GM23338 (cell line): ENCODE data around the gene DDIAS. TPM values are rescaled to one million over a fixed set of nuclear protein-coding genes. Genes with fewer than 3 reads are reported as not detected.

ENCODE experiments used
- ATAC-seq: fragments of 200-7000 bp; cut with Tn5 transposase; 3 replicates; pipeline ENCODE4 v1.9.1; 2020
- DNase-seq: peaks from one replicate; pipeline ENCODE4 v3.0.0-alpha.2; 2015; ENCODE audit warnings: low spot score
- H2AFZ ChIP-seq: fragments of 200-600 bp; sonication (generic); 2 replicates; pipeline ENCODE4 v1.8.0; 2016; ENCODE audit warnings: antibody characterized with exemption, mild to moderate bottlenecking, moderate library complexity
- H3F3A ChIP-seq: fragments of 200-600 bp; sonication (generic); replicated peaks from 2 replicates; pipeline ENCODE4 v1.8.0; 2017; ENCODE audit warnings: antibody characterized with exemption, mixed run types, low read depth
- H3K27ac ChIP-seq: fragments of 200-600 bp; sonication (generic); 2 replicates; pipeline ENCODE4 v1.6.1; 2016; ENCODE audit warnings: low read depth
- H3K27me3 ChIP-seq: fragments of 200-600 bp; sonication (generic); 2 replicates; pipeline ENCODE4 v1.8.0; 2016; ENCODE audit warnings: mild to moderate bottlenecking, mixed run types, moderate library complexity; ENCODE audit not compliant: insufficient read depth
- H3K36me3 ChIP-seq: fragments of 200-600 bp; sonication (generic); 2 replicates; pipeline ENCODE4 v1.8.0; 2016; ENCODE audit warnings: mild to moderate bottlenecking; ENCODE audit not compliant: insufficient read depth
- H3K4me1 ChIP-seq: fragments of 200-600 bp; sonication (generic); 2 replicates; pipeline ENCODE4 v1.8.0; 2016; ENCODE audit warnings: mild to moderate bottlenecking, moderate library complexity; ENCODE audit not compliant: insufficient read depth
- H3K4me2 ChIP-seq: fragments of 200-600 bp; sonication (generic); 2 replicates; pipeline ENCODE4 v1.7.1; 2017; ENCODE audit warnings: mixed run types
- H3K4me3 ChIP-seq: fragments of 200-600 bp; sonication (generic); 2 replicates; pipeline ENCODE4 v1.6.1; 2016; ENCODE audit warnings: mixed run types
- H3K79me2 ChIP-seq: fragments of 200-600 bp; sonication (generic); replicated peaks from 2 replicates; pipeline ENCODE4 v1.8.0; 2017; ENCODE audit warnings: mild to moderate bottlenecking; ENCODE audit not compliant: insufficient read depth
- H3K9me2 ChIP-seq: fragments of 200-600 bp; sonication (generic); 2 replicates; pipeline ENCODE4 v1.8.0; 2017; ENCODE audit not compliant: insufficient read depth
- H4K20me1 ChIP-seq: fragments of 200-600 bp; sonication (generic); replicated peaks from 2 replicates; pipeline ENCODE4 v1.8.0; 2017; ENCODE audit warnings: mild to moderate bottlenecking; ENCODE audit not compliant: insufficient read depth
- H3K27ac Mint-ChIP-seq: 2 replicates; pipeline ENCODE4 v1.8.0; 2020; ENCODE audit warnings: inconsistent platforms, mild to moderate bottlenecking, moderate library complexity, mixed read lengths
- H3K27me3 Mint-ChIP-seq: 3 replicates; pipeline ENCODE4 v1.8.0; 2022; ENCODE audit warnings: low read depth, mild to moderate bottlenecking, moderate library complexity, mixed read lengths, inconsistent platforms; ENCODE audit not compliant: insufficient read depth, poor library complexity
- H3K36me3 Mint-ChIP-seq: 3 replicates; pipeline ENCODE4 v1.8.0; 2021; ENCODE audit warnings: low read depth, mild to moderate bottlenecking, inconsistent platforms, moderate library complexity, mixed read lengths
- H3K4me1 Mint-ChIP-seq: 3 replicates; pipeline ENCODE4 v1.8.0; 2020; ENCODE audit warnings: mild to moderate bottlenecking, inconsistent platforms, mixed read lengths
- H3K4me3 Mint-ChIP-seq: 3 replicates; pipeline ENCODE4 v1.8.0; 2021; ENCODE audit warnings: moderate library complexity, mild to moderate bottlenecking, inconsistent platforms, mixed read lengths
- H3K9me3 Mint-ChIP-seq: 3 replicates; pipeline ENCODE4 v1.8.0; 2020; ENCODE audit warnings: moderate library complexity, mild to moderate bottlenecking, inconsistent platforms, mixed read lengths
- CREB1 ChIP-seq: fragments of 250-450 bp; sonication (Bioruptor Pico); IDR thresholded peaks from 2 replicates; pipeline ENCODE4 v1.5.0; 2020; ENCODE audit warnings: low read depth, mild to moderate bottlenecking, moderate library complexity
- CTCF ChIP-seq, 2 experiments: fragments of 200-600 bp in 1 of 2; sonication (generic) in 1 of 2; conservative IDR thresholded peaks; 2 replicates each; pipeline versions ENCODE4 v1.5.1 to v1.6.1; 2016 to 2017; ENCODE audit warnings: antibody characterized with exemption in 2 of 2, low read depth in 2 of 2, mild to moderate bottlenecking in 2 of 2, moderate library complexity in 1 of 2
- ETS1 ChIP-seq: IDR thresholded peaks from 2 replicates; pipeline ENCODE4 v1.6.1; 2016; ENCODE audit warnings: antibody characterized with exemption
- EZH2 ChIP-seq: fragments of 200-600 bp; sonication (generic); IDR thresholded peaks from one replicate; pipeline ENCODE4 v1.8.0; 2017; ENCODE audit warnings: antibody characterized with exemption, mild to moderate bottlenecking, low read depth; ENCODE audit not compliant: unreplicated experiment
- EZH2phosphoT487 ChIP-seq: fragments of 200-600 bp; sonication (generic); IDR thresholded peaks from one replicate; pipeline ENCODE4 v1.8.1; 2018; ENCODE audit warnings: antibody characterized with exemption; ENCODE audit not compliant: unreplicated experiment
- JUNB ChIP-seq: IDR thresholded peaks from one replicate; pipeline ENCODE4 v1.6.1; 2016; ENCODE audit warnings: antibody characterized with exemption; ENCODE audit not compliant: unreplicated experiment
- NANOG ChIP-seq: IDR thresholded peaks from 2 replicates; pipeline ENCODE4 v1.6.1; 2016; ENCODE audit warnings: antibody characterized with exemption, borderline replicate concordance
- POLR2AphosphoS5 ChIP-seq: IDR thresholded peaks from 2 replicates; pipeline ENCODE4 v1.6.1; 2016; ENCODE audit warnings: antibody characterized with exemption, low read depth
- REST ChIP-seq: IDR thresholded peaks from one replicate; pipeline ENCODE4 v1.6.1; 2018; ENCODE audit warnings: antibody characterized with exemption; ENCODE audit not compliant: unreplicated experiment
- STAT1 ChIP-seq: IDR thresholded peaks from one replicate; pipeline ENCODE4 v1.6.1; 2016; ENCODE audit warnings: antibody characterized with exemption; ENCODE audit not compliant: unreplicated experiment
- ZNF114 ChIP-seq: fragments of 250-450 bp; sonication (Bioruptor Pico); IDR thresholded peaks from 2 replicates; pipeline ENCODE4 v1.5.0; 2020; ENCODE audit warnings: mild to moderate bottlenecking, moderate library complexity
- ZNF331 ChIP-seq: fragments of 250-450 bp; sonication (Bioruptor Pico); IDR thresholded peaks from 2 replicates; pipeline ENCODE4 v1.5.0; 2020; ENCODE audit warnings: low read depth, mild to moderate bottlenecking, moderate library complexity
- ZNF462 ChIP-seq: fragments of 250-450 bp; sonication (Bioruptor Pico); IDR thresholded peaks from 2 replicates; pipeline ENCODE4 v1.5.0; 2020; ENCODE audit warnings: mild to moderate bottlenecking, moderate library complexity
- polyA plus RNA-seq: library from polyadenylated mRNA; unstranded; fragments of >200 nt; fragmentation: Nextera tagmentation; extraction: Ambion mirVana; gene quantifications from 2 replicates; pipeline ENCODE4 v1.2.1, GENCODE V29; 2016
- total RNA-seq: library from RNA; depleted of rRNA; stranded (reverse); fragments of >200 nt; shearing (Covaris generic); gene quantifications from 2 replicates; pipeline ENCODE4 v1.2.3, GENCODE V29; 2014

Gene DDIAS
- total and polyA plus RNA-seq, 2 experiments from 2014 or later: 19.5 to 53.0 TPM

- Histone ChIP-seq H3F3A (no peaks in the 10 kb centered on the region), H3K27ac (no peak overlapping the region), H2AFZ (no peak overlapping the region), H3K4me3 (no peak overlapping the region), H3K36me3 (no peaks in the 10 kb centered on the region), H3K27me3 (no peaks in the 10 kb centered on the region), H3K79me2 (no peaks in the 10 kb centered on the region), H4K20me1 (no peaks in the 10 kb centered on the region), H3K4me1 (no peaks in the 10 kb centered on the region), H3K9me2 (no peaks in the 10 kb centered on the region), H3K4me2 (no peak overlapping the region)
- ATAC-seq (no peak), DNase-seq (no peak)
- Mint-ChIP-seq H3K27me3 (no peaks in the 10 kb centered on the region), H3K27ac (no peak overlapping the region), H3K9me3 (no peaks in the 10 kb centered on the region), H3K36me3 (no peaks in the 10 kb centered on the region), H3K4me1 (no peaks in the 10 kb centered on the region), H3K4me3 (no peak overlapping the region)
- TF ChIP-seq EZH2 (no peak), ZNF462 (no peak), POLR2AphosphoS5 (no peak), ZNF331 (CRISPR knock-in tag) (no peak), ETS1 (no peak), CTCF (conservative IDR thresholded peaks at IDR 0.05; ENCODE audit: low read depth in 2 of 2) (no peak), CREB1 (no peak), REST (no peak), EZH2phosphoT487 (no peak), STAT1 (no peak), JUNB (no peak), NANOG (no peak), ZNF114 (CRISPR knock-in tag) (no peak)
Measured at GRCh38 chr11:82976786-82977185, 75.2 kb downstream of the DDIAS start.
